Glutamatergic neuron (in vitro differentiated cells): ENCODE measurements around the gene LTB4R2. TPM values are rescaled to one million over a fixed set of nuclear protein-coding genes. Genes with fewer than 3 reads are reported as not detected.
"Not testable (repeated sequence)": the region's sequence is repeated elsewhere in the genome, so short reads cannot be mapped to it uniquely, and the experiment has no call there.

Source experiments
- DNase-seq: peaks from one replicate; pipeline ENCODE4 v3.0.0; 2022
- H3K27ac Mint-ChIP-seq: one replicate; pipeline ENCODE4 v1.8.0; 2020; ENCODE audit warnings: mild to moderate bottlenecking, mixed read lengths, inconsistent platforms; ENCODE audit not compliant: unreplicated experiment
- H3K27me3 Mint-ChIP-seq: one replicate; pipeline ENCODE4 v1.8.0; 2020; ENCODE audit warnings: mild to moderate bottlenecking, moderate library complexity, mixed read lengths, inconsistent platforms; ENCODE audit not compliant: unreplicated experiment
- H3K36me3 Mint-ChIP-seq: one replicate; pipeline ENCODE4 v1.8.0; 2020; ENCODE audit warnings: mild to moderate bottlenecking, mixed read lengths, inconsistent platforms; ENCODE audit not compliant: unreplicated experiment
- H3K4me1 Mint-ChIP-seq: one replicate; pipeline ENCODE4 v1.8.0; 2020; ENCODE audit warnings: mild to moderate bottlenecking, low read depth, mixed read lengths, inconsistent platforms; ENCODE audit not compliant: unreplicated experiment
- H3K4me3 Mint-ChIP-seq: one replicate; pipeline ENCODE4 v1.8.0; 2020; ENCODE audit warnings: mild to moderate bottlenecking, mixed read lengths, inconsistent platforms; ENCODE audit not compliant: unreplicated experiment
- H3K9me3 Mint-ChIP-seq: one replicate; pipeline ENCODE4 v1.8.0; 2020; ENCODE audit warnings: mild to moderate bottlenecking, moderate library complexity, mixed read lengths, inconsistent platforms; ENCODE audit not compliant: unreplicated experiment
- CTCF ChIP-seq: fragments of 200-600 bp; sonication (generic); IDR thresholded peaks from one replicate; pipeline ENCODE4 v1.5.0; 2021; ENCODE audit not compliant: partially characterized antibody, unreplicated experiment
- total RNA-seq: library from RNA; stranded (reverse); fragmentation: NEBNext Ultra II Directional; extraction: Animal tissue kit (Norgen Biotek cat#: 25700); gene quantifications from one replicate; pipeline ENCODE4 v1.2.1, GENCODE V29; 2021; ENCODE audit not compliant: unreplicated experiment

LTB4R2 gene
- total RNA-seq, 1 donor from 2014 or later, result 8.9 TPM

GRCh38 chr14:24353559-24354481, 43.9 kb downstream of the LTB4R2 start:
- TF ChIP-seq CTCF, result no peak
- Mint-ChIP-seq H3K27me3 (peaks cover 3% of the 10 kb centered on the region), H3K4me3 (no peak overlapping the region), H3K27ac (no peak overlapping the region), H3K4me1 (no peaks in the 10 kb centered on the region), H3K36me3 (no peaks in the 10 kb centered on the region), H3K9me3 (no peaks in the 10 kb centered on the region)
- DNase-seq, result no peak

- not testable (repeated sequence) for H3K4me1 Mint-ChIP-seq, H3K27me3 Mint-ChIP-seq, H3K27ac Mint-ChIP-seq, H3K36me3 Mint-ChIP-seq, H3K4me3 Mint-ChIP-seq, H3K9me3 Mint-ChIP-seq, DNase-seq
These were observed 44.5 kb downstream of the LTB4R2 start for GRCh38 chr14:24354482-24354825.

- Mint-ChIP-seq H3K9me3 (peaks cover 4% of the 10 kb centered on the region), H3K27me3 (peaks cover 3% of the 10 kb centered on the region), H3K4me3 (no peak overlapping the region), H3K36me3 (no peaks in the 10 kb centered on the region), H3K4me1 (no peaks in the 10 kb centered on the region), H3K27ac (no peak overlapping the region)
- TF ChIP-seq CTCF, result no peak
- DNase-seq, result no peak
These were observed 45.1 kb downstream of the LTB4R2 start for GRCh38 chr14:24355009-24355408.

- H3K36me3 Mint-ChIP-seq, result no peaks in the 10 kb centered on the region
- DNase-seq, result no peak
- H3K27ac Mint-ChIP-seq, result no peak overlapping the region
- H3K9me3 Mint-ChIP-seq, result peaks cover 4% of the 10 kb centered on the region
- no peak for TF ChIP-seq CTCF
- no peak overlapping the region for H3K4me3 Mint-ChIP-seq
- H3K4me1 Mint-ChIP-seq, result no peaks in the 10 kb centered on the region
- peaks cover 3% of the 10 kb centered on the region for H3K27me3 Mint-ChIP-seq
These were observed 46.3 kb downstream of the LTB4R2 start for GRCh38 chr14:24356208-24356607.

- TF ChIP-seq CTCF, result no peak
- Mint-ChIP-seq H3K4me3 (no peak overlapping the region), H3K9me3 (peaks cover 4% of the 10 kb centered on the region), H3K4me1 (no peaks in the 10 kb centered on the region), H3K36me3 (no peaks in the 10 kb centered on the region), H3K27me3 (peaks cover 1% of the 10 kb centered on the region), H3K27ac (no peak overlapping the region)
- no peak for DNase-seq
These were observed 50.3 kb downstream of the LTB4R2 start for GRCh38 chr14:24360281-24360680.
